Measurements from ENCODE around the gene HCN2.

DNA sequence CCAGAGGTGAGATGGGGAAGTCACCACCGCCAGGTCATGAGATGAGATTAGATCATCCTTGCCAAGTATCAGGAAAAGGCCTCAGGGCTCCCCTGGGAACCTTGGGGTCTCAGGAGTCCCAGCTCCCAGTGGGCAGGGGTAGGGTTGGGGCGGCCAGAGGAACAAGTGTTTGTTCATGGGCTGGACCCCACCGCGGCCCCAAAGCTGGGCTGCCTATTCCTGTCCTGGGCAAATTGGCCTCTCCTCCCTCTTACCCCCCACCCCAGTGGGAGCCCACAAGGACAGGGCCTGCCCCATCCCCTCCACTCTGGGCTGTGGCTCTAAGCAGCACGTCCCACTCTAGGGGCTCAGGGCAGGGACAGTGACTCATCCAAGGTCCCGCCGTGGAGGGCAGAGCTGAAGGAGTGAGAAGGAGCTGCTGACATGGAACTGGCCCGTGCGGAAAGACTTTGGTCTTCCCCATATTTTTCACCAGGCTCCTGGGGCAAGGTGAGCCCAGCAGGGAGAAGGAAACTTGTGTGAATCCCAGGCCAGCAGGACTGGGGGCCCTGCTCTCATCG lies 4.0 kb upstream of the HCN2 start:
- TF ChIP-seq CTCF (conservative IDR thresholded peaks at IDR 0.05; ENCODE audit: low read depth, low read length) = no peak
- no peak for TF ChIP-seq EZH2 (IDR thresholded peaks at IDR 0.05; ENCODE audit: low read length, unreplicated experiment)
